CD4-positive, alpha-beta memory T cell (primary cell): ENCODE measurements around the gene DEFB131B. TPM values are rescaled to one million over a fixed set of nuclear protein-coding genes. Genes with fewer than 3 reads are reported as not detected.

ENCODE experiments used
- CTCF ChIA-PET: fragments of 350-600 bp; sonication (Branson Sonifier 250); formaldehyde crosslinking; loops from one replicate; lab custom pipeline; 2021; ENCODE audit warnings: inconsistent platforms; ENCODE audit not compliant: partially characterized antibody; lab: Charles Lee
- POLR2A ChIA-PET: fragments of 350-600 bp; sonication (Branson Sonifier 250); formaldehyde crosslinking; loops from one replicate; lab custom pipeline; 2021; ENCODE audit not compliant: partially characterized antibody; lab: Charles Lee
- DNase-seq, 5 donors: peaks; one replicate each; pipeline versions ENCODE4 v3.0.0 to v3.0.0-alpha.2; 2020 to 2022; ENCODE audit warnings: mixed read lengths in 1 of 5
- H3K27ac ChIP-seq: one replicate; pipeline ENCODE4 v1.7.0; 2013; ENCODE audit warnings: low read depth, low read length
- H3K27me3 ChIP-seq: 2 replicates; pipeline ENCODE4 v1.7.0; 2013; ENCODE audit warnings: mild to moderate bottlenecking, low read length, moderate library complexity; ENCODE audit not compliant: insufficient read depth
- H3K36me3 ChIP-seq: 2 replicates; pipeline ENCODE4 v1.7.0; 2013; ENCODE audit warnings: mild to moderate bottlenecking, low read length, moderate library complexity; ENCODE audit not compliant: insufficient read depth
- H3K4me1 ChIP-seq: 2 replicates; pipeline ENCODE4 v1.7.0; 2013; ENCODE audit warnings: mild to moderate bottlenecking, low read length, moderate library complexity; ENCODE audit not compliant: insufficient read depth
- H3K4me3 ChIP-seq, 2 donors: one replicate each; pipeline ENCODE4 v1.7.0; 2013; ENCODE audit warnings: low read length in 2 of 2, mild to moderate bottlenecking in 1 of 2
- H3K9me3 ChIP-seq, 2 donors: one replicate each; pipeline ENCODE4 v1.7.0; 2013; ENCODE audit warnings: low read length in 2 of 2, control low read depth in 1 of 2; ENCODE audit not compliant: control insufficient read depth in 1 of 2
- H3K27ac Mint-ChIP-seq, 7 donors: one replicate each; pipeline ENCODE4 v1.8.0; 2020 to 2021; ENCODE audit warnings: mixed read lengths in 7 of 7, mild to moderate bottlenecking in 6 of 7, inconsistent platforms in 3 of 7, moderate library complexity in 3 of 7
- H3K27me3 Mint-ChIP-seq, 2 donors: one replicate each; pipeline ENCODE4 v1.8.0; 2020 to 2021; ENCODE audit warnings: mixed read lengths in 2 of 2
- H3K36me3 Mint-ChIP-seq, 2 donors: one replicate each; pipeline ENCODE4 v1.8.0; 2020 to 2021; ENCODE audit warnings: mixed read lengths in 2 of 2, inconsistent platforms in 1 of 2, mild to moderate bottlenecking in 1 of 2
- H3K4me1 Mint-ChIP-seq, 4 donors: one replicate each; pipeline ENCODE4 v1.8.0; 2020 to 2021; ENCODE audit warnings: mixed read lengths in 4 of 4, mild to moderate bottlenecking in 1 of 4
- H3K4me3 Mint-ChIP-seq, 8 donors: one replicate each; pipeline ENCODE4 v1.8.0; 2020 to 2021; ENCODE audit warnings: mixed read lengths in 8 of 8, mild to moderate bottlenecking in 7 of 8, moderate library complexity in 6 of 8, inconsistent platforms in 3 of 8
- H3K9me3 Mint-ChIP-seq, 8 donors: one replicate each; pipeline ENCODE4 v1.8.0; 2020 to 2021; ENCODE audit warnings: mixed read lengths in 8 of 8, mild to moderate bottlenecking in 5 of 8, inconsistent platforms in 3 of 8, moderate library complexity in 1 of 8
- intact Hi-C: fragments of 100-400 bp; cut with micrococcal nuclease; formaldehyde crosslinking; loops from one replicate; pipeline ENCODE4 v1.15.1; 2023
- polyA plus RNA-seq, 2 donors: library from polyadenylated mRNA; unstranded; fragments of 300-500 nt; fragmentation: Illumina TruSeq; gene quantifications; one replicate each; pipeline ENCODE4 v1.2.3, GENCODE V29; 2021
- total RNA-seq, 2 experiments: library from RNA; stranded (reverse); gene quantifications; one replicate each; pipeline ENCODE4 v1.2.3, GENCODE V29; 2021

The DEFB131B gene
- total and polyA plus RNA-seq, 4 experiments from 2014 or later = not detected

DNA sequence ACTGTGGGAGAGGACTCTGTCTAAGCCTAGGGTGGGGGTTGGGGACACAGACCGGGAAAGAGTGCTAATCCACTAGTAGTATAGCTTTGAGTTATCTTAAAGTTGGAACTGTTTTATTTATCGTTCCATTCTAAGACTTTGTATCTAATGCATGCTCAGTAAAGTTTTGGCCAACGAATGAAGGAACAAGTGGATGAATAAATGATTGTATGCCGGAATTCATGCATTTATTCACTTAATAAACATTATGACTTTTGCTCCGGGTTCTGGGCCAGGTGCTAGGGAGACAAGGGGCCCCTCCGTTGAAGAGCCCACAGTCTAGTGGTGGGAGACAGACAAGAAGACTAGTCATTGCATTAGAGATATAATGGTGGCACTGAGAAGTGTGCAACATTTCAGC lies 51.2 kb downstream of the DEFB131B start:
- Mint-ChIP-seq H3K4me1 (peaks cover 45 to 65% (median 56%) of the 10 kb centered on the region in 4 donors), H3K27me3 (no peaks in the 10 kb centered on the region), H3K36me3 (peaks cover 0 to 17% of the 10 kb centered on the region in 2 donors), H3K4me3 (peak overlapping the region; percentile 95 to 100 (median 98)), H3K9me3 (no peaks in the 10 kb centered on the region), H3K27ac (peak overlapping the region; percentile 92 to 100 (median 99))
- peak overlapping the region; percentile 84 for H3K27ac ChIP-seq
- no peaks in the 10 kb centered on the region for H3K9me3 ChIP-seq
- H3K27me3 ChIP-seq = no peaks in the 10 kb centered on the region
- no peaks in the 10 kb centered on the region for H3K36me3 ChIP-seq
- ChIA-PET POLR2A (interaction anchor here (0.9 to 2.9 kb wide), 10 partner anchors 9 to 477 kb away, joined by 4 to 33 read pairs (median 6); partner anchors contain the start of genes ANAPC15, IL18BP, INPPL1 and NADSYN1), CTCF (interaction anchor here (1.2 to 2.1 kb wide), 3 partner anchors 15 to 501 kb away, joined by 3 to 7 read pairs (median 4); no protein-coding TSS in a partner anchor)
- H3K4me1 ChIP-seq = peaks cover 41% of the 10 kb centered on the region
- intact Hi-C loops = loop anchor here (2.0 to 5.0 kb wide), 3 partner anchors 117 to 503 kb away; partner anchors contain the start of gene CLPB
- peak overlapping the region; percentile 92 to 96 for H3K4me3 ChIP-seq
- no peak for DNase-seq

DNA sequence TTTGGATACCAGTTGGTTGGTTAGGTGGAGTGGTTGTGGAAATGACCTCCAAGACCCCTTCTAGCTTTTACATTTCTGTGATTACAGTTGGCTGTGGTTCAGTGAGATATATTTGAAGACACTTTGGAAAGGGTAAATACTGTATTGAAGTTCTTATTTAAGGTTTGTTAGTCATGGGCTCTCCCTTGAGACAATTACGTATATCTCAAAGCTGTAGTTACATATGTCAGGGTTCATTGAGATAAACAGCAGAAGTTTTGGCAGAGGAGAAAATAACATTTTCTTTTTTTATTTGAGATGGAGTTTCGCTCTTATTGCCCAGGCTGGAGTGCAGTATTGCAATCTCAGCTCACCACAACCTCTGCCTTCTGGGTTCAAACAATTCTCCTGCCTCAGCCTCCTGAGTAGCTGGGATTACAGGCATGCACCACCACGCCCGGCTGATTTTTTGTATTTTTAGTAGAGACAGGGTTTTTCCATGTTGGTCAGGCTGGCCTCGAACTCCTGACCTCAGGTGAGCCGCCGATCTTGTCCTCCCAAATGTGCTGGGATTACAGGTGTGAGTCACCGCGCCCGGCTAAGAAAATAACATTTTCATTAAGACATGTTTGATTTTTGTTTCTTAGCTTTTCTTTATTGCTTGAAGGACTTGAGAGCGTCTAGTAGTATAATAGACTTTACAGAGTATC lies 52.4 kb downstream of the DEFB131B start:
- no peaks in the 10 kb centered on the region for H3K9me3 ChIP-seq
- intact Hi-C loops = no loop called here
- no peaks in the 10 kb centered on the region for H3K27me3 ChIP-seq
- Mint-ChIP-seq H3K36me3 (peaks cover 0 to 16% of the 10 kb centered on the region in 2 donors), H3K9me3 (no peaks in the 10 kb centered on the region), H3K4me3 (peak overlapping the region; percentile 57 to 100 (median 98)), H3K27me3 (no peaks in the 10 kb centered on the region), H3K4me1 (peaks cover 46 to 67% (median 55%) of the 10 kb centered on the region in 4 donors), H3K27ac (peak overlapping the region in 2 of 7 donors; percentile 1 to 43)
- ChIA-PET POLR2A (no interaction called here), CTCF (interaction anchor here (1.1 kb wide), 1 partner anchor 95 kb away, joined by 3 read pairs; no protein-coding TSS in a partner anchor)
- H3K36me3 ChIP-seq = no peaks in the 10 kb centered on the region
- DNase-seq = no peak
- peaks cover 41% of the 10 kb centered on the region for H3K4me1 ChIP-seq
- no peak overlapping the region for H3K27ac ChIP-seq
- H3K4me3 ChIP-seq = no peak overlapping the region

DNA sequence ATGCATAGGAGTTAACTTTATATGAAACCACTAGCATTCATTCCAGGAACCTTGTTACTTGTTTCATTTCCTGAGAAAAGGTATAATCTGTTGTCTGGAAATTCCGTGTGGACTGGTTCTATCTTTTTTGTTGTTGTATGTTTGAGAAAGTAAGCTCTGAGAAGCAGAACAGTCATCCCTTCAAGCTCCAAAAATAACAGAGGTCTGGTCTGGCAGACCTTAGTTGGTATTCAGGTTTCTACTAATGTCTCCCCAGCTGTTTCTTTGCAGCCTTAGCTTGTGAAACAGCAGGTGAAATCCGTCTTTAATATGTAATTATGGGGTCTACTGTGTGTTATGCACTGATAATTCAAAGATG lies 53.0 kb downstream of the DEFB131B start:
- Mint-ChIP-seq H3K4me3 (peak overlapping the region in 3 of 8 donors; percentile 4 to 57 (median 46)), H3K27ac (peak overlapping the region in 1 of 7 donors; percentile 1), H3K9me3 (no peaks in the 10 kb centered on the region), H3K4me1 (peaks cover 45 to 67% (median 55%) of the 10 kb centered on the region in 4 donors), H3K27me3 (no peaks in the 10 kb centered on the region), H3K36me3 (peaks cover 0 to 16% of the 10 kb centered on the region in 2 donors)
- Histone ChIP-seq H3K36me3 (no peaks in the 10 kb centered on the region), H3K4me3 (no peak overlapping the region), H3K4me1 (peaks cover 41% of the 10 kb centered on the region), H3K9me3 (no peaks in the 10 kb centered on the region), H3K27me3 (no peaks in the 10 kb centered on the region), H3K27ac (no peak overlapping the region)
- ChIA-PET CTCF (interaction anchor here (1.1 kb wide), 1 partner anchor 94 kb away, joined by 3 read pairs; no protein-coding TSS in a partner anchor), POLR2A (no interaction called here)
- no peak for DNase-seq
- intact Hi-C loops = no loop called here

DNA sequence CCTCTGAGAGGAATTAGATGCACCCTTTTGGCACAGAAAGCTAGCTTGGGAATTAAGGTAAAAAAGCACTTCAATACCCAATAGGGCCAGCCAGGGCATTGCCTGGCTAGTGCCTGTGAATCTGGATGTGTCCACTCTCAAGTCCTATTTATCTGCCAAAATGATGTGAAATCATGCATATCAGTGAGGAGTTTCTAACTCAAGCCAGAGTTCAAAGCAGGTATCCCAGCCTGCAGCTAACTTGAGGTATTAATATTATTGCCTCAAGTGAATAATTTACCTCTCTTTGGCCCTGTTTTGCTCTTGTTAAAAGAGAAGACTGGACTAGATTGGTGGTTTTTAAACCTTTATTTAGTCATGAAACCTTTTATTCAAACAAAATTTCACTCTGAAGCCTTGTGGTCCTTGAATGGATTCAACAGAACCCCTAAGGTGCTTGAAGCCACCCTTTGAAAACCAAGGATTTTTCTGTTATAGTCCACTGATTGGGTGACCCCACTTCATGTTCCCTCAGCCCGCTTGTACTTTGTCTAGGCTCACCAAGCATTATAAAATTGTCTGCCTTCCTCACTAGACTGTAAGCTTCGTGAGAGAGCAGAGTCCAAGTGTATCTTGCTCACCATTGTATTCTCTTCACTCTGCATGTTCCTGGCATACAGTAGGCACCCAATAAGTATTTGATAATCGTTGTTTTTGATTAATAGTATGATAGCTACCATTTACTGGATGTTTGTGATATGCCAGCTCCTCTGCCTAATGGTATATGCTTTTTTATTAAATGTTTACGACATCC lies 55.1 kb downstream of the DEFB131B start:
- Histone ChIP-seq H3K9me3 (no peaks in the 10 kb centered on the region), H3K36me3 (peaks cover 3% of the 10 kb centered on the region), H3K27me3 (no peaks in the 10 kb centered on the region), H3K27ac (no peak overlapping the region), H3K4me3 (no peak overlapping the region), H3K4me1 (peaks cover 30% of the 10 kb centered on the region)
- Mint-ChIP-seq H3K27me3 (no peaks in the 10 kb centered on the region), H3K4me3 (no peak overlapping the region), H3K4me1 (peaks cover 41 to 62% (median 51%) of the 10 kb centered on the region in 4 donors), H3K36me3 (peaks cover 9 to 20% of the 10 kb centered on the region in 2 donors), H3K9me3 (no peaks in the 10 kb centered on the region), H3K27ac (peak overlapping the region in 1 of 7 donors; percentile 2)
- CTCF ChIA-PET = interaction anchor here (0.5 to 0.7 kb wide), 2 partner anchors 43 to 45 kb away, joined by 3 to 4 read pairs; no protein-coding TSS in a partner anchor
- intact Hi-C loops = no loop called here
- POLR2A ChIA-PET = no interaction called here
- DNase-seq = no peak

Other genes starting within 250 kb of the DEFB131B start
- gene DEFB108B, start 45.3 kb upstream of the DEFB131B start, total RNA-seq = not detected
- gene DEFB108B, start 45.3 kb upstream of the DEFB131B start, polyA plus RNA-seq = not detected
- 10 to 100 TPM; 25.3 to 26.2 TPM for gene XNDC1N, start 50.1 kb downstream of the DEFB131B start, total RNA-seq
- gene XNDC1N, start 50.1 kb downstream of the DEFB131B start, polyA plus RNA-seq = 1 to 10 TPM; 4.3 to 4.6 TPM
- 10 to 100 TPM; 28.0 to 33.0 TPM for gene RNF121, start 50.6 kb downstream of the DEFB131B start, total RNA-seq
- 1 to 10 TPM; 7.5 to 8.2 TPM for gene RNF121, start 50.6 kb downstream of the DEFB131B start, polyA plus RNA-seq
- 10 to 100 TPM; 21.4 to 26.2 TPM for gene IL18BP, start 120.5 kb downstream of the DEFB131B start, total RNA-seq
- 10 to 100 TPM; 13.8 to 19.7 TPM for gene IL18BP, start 120.5 kb downstream of the DEFB131B start, polyA plus RNA-seq
- gene NUMA1, start 202.1 kb downstream of the DEFB131B start, total RNA-seq = 100 to 1,000 TPM; 376 to 380 TPM
- 100 to 1,000 TPM in 1 of 2 donors, 1 to 10 TPM in 1; 4.0 to 100 TPM for gene NUMA1, start 202.1 kb downstream of the DEFB131B start, polyA plus RNA-seq
- 1 to 10 TPM; 4.2 to 4.5 TPM for gene LRRC51, start 202.4 kb downstream of the DEFB131B start, total RNA-seq
- gene LRRC51, start 202.4 kb downstream of the DEFB131B start, polyA plus RNA-seq = 1 to 10 TPM; 4.0 to 5.3 TPM
- gene LAMTOR1, start 224.8 kb downstream of the DEFB131B start, total RNA-seq = 10 to 100 TPM; 66.8 to 68.6 TPM
- gene LAMTOR1, start 224.8 kb downstream of the DEFB131B start, polyA plus RNA-seq = 100 to 1,000 TPM in 1 of 2 donors, 10 to 100 TPM in 1; 77.5 to 105 TPM
- gene TOMT, start 227.5 kb downstream of the DEFB131B start, total RNA-seq = not detected
- not detected for gene TOMT, start 227.5 kb downstream of the DEFB131B start, polyA plus RNA-seq
- 10 to 100 TPM; 38.6 to 40.2 TPM for gene ANAPC15, start 234.2 kb downstream of the DEFB131B start, total RNA-seq
- 100 to 1,000 TPM in 1 of 2 donors, 10 to 100 TPM in 1; 84.5 to 105 TPM for gene ANAPC15, start 234.2 kb downstream of the DEFB131B start, polyA plus RNA-seq